GM19193 (cell line): ENCODE measurements around the gene NECTIN2.

Experiments
- POLR2A ChIP-seq: IDR thresholded peaks from 4 replicates; pipeline ENCODE4 v1.6.1; 2011; ENCODE audit not compliant: insufficient read depth, insufficient read length; ENCODE audit errors: extremely low read depth

NECTIN2 gene

DNA sequence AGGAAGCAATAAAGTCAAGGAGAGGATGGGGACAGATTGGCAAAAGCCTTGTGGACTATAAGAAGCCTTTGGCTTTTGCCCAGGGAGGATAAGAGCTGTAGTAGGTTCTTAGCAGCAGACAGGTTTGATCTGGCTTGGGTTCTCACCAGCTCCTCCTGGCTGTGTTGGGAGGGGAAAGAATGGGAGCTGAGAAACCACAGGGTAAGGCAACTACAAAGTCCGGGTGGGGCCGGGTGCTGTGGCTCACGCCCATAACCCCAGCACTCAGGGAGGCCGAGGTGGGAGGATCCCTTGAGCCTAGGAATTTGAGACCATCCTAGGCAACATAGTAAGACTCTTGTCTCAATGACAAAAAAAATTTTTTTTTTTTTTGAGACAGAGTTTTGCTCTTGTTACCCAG is 20.6 kb downstream of the NECTIN2 start:
- no peak for TF ChIP-seq POLR2A

DNA sequence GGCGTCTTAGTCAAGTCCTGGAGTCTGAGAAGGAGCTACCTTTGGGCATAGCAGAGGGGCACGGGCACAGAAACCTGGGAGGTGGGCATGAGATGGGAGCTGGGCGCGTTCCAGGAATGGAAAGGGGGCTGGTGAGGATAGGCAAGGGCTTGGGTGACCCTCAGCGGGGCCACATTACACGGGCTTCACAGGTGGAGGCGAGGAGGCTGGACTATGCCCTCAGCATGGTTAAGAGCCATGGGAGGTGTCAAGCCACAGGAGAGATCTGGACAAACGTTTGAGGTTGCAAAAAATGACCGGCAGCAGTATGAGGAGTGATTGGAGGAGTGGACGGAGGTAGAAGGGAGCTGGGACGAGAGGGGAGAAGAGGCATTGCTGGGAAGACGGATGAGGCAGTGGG is 21.5 kb downstream of the NECTIN2 start:
- no peak for TF ChIP-seq POLR2A

DNA sequence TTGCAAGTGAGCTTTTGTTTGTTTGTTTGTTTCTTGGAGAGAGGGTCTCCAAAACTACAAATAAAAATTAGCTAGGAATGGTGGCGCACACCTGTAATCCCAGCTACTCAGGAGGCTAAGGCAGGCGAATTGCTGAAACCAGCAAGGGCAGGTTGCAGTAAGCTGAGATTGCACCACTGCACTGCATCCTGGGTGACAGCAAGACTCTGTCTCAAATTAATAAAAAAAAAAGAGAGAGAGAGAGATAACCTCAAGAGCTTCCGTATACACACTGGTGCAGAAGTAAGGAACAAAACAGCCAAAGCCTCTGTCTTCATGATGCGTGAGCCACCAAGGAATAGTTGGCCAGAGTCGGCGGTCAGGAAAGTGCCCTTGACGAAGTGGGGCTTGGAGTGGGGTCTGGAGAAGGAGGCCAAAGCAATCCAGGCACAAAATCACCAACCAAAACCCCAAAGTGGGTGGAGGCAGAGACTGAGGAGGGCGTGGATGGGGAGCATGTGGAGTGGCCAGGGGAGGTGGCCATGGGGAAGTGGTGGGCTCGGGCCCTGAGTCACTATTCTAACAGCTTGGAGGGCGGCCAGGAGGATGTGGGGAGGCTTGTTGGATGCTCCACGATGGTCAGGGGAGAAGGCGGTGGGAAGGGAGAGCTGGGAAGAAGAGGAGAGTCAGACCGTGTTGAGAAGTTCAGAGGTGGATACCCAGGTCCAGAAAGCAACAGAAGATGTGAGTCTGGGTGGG is 23.8 kb downstream of the NECTIN2 start:
- TF ChIP-seq POLR2A, result no peak

DNA sequence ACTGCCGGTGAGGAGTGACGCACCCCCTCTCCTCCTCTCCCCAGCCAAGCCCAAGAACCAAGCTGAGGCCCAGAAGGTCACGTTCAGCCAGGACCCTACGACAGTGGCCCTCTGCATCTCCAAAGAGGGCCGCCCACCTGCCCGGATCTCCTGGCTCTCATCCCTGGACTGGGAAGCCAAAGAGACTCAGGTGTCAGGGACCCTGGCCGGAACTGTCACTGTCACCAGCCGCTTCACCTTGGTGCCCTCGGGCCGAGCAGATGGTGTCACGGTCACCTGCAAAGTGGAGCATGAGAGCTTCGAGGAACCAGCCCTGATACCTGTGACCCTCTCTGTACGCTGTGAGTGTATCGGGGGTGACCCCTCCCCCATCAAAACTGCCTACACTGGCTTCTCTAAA is 25.7 kb downstream of the NECTIN2 start:
- TF ChIP-seq POLR2A, result no peak

DNA sequence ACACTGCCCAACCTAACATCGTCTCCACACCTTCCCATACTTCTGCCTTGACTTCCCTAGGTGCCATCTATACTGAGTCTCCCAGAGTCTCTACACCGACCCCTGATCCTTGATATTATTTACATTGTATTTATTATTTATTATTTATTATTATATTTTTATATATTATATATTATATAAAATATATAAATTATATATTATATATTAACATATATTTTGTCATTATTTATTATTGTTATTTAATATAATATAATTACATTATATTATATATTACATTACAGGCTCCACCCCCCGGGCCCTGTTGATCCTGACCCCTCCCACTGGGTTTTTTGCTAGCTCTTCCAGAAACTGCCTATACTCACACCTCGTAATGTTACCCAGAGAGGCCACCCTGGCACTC is 26.6 kb downstream of the NECTIN2 start:
- no peak for TF ChIP-seq POLR2A

DNA sequence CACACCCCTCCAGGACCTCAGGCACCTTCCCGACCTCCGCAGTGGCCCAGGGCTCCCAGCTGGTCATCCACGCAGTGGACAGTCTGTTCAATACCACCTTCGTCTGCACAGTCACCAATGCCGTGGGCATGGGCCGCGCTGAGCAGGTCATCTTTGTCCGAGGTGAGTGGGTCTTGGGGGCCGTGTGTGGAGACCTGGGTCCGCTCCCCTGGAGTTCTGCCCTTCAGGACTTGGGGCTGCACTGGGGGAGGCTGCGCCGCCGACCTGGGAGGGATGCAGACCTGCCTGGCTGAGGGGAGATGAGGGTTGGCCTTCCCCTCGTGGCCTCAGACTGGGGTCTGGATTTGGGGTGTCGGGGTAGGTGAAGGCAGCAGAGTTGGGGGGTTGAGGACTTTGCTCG is 28.2 kb downstream of the NECTIN2 start:
- no peak for TF ChIP-seq POLR2A

DNA sequence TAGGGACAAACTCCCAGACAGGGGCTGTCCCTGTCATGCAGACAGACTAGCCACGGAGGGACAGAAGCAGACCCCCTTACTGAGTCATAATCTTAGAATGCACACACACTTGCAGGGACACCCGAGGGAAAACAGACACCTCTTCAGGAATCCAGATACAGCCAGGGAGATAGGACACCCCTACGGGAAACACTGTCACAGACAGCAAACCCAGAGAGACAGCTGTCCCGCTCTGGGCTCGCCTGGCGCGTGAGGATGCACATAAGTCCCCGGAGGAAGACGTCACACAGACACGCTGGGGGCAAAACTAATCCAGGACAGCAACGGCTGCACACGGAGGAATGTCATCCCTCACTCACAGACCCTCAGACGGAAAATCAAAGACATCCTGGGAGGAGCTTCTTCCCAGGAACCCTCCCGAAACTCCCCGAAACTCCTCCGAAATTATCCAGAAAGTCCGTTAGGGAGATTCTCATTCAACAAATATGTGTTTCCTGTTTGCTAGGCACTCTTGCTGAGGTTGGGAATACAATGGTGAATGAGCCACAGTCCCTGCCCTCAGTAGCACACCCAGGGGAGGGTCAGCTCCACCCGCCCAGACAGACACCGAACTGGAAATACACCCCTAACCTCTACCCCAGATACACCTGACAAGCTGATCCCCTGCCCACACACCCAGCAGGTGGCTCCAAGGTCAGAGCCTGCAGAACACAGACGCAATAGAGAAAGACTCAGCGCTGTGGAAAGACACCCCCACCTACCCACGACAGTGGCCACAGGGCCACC is 29.8 kb downstream of the NECTIN2 start:
- no peak for TF ChIP-seq POLR2A

DNA sequence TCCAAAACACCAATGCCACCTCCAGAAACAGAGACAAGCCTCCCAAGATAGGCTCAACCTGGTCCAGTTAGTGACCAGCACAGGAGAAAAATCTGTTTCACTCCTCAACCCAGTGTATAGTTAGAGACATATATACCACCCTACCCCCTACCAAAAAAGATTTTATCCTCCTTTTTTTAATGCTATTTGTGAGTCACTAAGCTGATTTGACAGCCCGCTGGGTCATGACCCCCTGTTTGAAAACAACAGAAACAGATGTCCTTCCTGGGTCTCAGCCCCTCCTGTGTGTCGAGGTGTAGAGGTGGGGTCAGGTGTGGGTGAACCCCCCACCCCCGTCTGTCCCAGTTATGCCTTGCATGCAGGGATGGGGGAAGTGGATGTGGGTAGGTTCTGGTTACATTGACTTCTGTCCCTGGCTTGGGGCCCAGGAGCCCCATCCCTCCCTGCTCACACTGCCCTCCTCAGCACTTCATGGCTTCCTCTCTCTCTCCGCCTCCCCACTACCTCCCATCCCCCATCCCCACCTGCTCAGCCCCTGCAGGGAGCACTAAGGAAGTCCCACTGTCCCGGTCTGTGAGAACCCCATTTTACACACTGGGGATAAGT is 30.9 kb downstream of the NECTIN2 start:
- TF ChIP-seq POLR2A, result no peak

DNA sequence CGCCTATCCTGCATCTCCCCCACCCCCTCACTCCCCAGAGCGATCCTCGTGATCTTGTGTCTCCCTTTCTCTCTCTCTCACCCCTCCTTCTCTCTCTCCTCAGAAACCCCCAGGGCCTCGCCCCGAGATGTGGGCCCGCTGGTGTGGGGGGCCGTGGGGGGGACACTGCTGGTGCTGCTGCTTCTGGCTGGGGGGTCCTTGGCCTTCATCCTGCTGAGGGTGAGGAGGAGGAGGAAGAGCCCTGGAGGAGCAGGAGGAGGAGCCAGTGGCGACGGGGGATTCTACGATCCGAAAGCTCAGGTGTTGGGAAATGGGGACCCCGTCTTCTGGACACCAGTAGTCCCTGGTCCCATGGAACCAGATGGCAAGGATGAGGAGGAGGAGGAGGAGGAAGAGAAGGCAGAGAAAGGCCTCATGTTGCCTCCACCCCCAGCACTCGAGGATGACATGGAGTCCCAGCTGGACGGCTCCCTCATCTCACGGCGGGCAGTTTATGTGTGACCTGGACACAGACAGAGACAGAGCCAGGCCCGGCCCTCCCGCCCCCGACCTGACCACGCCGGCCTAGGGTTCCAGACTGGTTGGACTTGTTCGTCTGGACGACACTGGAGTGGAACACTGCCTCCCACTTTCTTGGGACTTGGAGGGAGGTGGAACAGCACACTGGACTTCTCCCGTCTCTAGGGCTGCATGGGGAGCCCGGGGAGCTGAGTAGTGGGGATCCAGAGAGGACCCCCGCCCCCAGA is 32.2 kb downstream of the NECTIN2 start:
- TF ChIP-seq POLR2A, result no peak

DNA sequence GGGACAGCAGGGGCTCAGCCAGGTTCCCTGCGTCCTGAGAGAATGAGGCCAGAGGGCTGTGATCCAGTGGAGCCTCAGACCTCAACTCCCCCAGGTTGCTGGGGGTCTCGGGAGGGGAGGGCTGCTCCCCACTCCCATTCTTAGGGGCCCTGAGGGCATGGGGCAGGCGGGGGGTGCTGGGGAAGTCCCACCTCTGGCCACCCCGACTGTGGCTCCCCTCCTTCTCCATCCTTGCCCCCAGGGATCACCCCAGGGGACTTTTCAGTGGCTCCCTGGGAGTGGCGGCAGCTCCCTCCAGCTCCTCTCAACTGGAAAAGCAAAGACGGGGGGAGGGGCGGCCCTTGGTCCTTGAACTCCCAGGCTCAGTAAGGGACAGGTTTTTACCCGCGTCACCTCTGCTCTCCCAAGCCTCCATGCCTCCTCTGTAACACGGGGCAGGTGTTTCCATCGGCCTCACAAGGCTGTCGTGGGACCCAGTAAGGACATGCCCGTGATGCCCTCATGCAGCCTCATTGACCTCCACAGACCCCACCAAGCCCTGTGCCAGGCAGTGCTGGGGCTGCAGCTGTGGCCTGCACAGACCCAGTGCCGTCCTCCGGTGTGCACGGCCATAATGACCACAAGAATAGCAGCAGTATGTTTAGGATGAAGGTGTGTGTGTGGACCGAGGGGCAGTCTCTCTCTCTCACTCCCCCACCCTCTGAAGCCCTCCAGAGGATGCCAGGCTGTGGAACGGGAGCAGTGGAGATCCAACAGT is 33.4 kb downstream of the NECTIN2 start:
- TF ChIP-seq POLR2A, result no peak

DNA sequence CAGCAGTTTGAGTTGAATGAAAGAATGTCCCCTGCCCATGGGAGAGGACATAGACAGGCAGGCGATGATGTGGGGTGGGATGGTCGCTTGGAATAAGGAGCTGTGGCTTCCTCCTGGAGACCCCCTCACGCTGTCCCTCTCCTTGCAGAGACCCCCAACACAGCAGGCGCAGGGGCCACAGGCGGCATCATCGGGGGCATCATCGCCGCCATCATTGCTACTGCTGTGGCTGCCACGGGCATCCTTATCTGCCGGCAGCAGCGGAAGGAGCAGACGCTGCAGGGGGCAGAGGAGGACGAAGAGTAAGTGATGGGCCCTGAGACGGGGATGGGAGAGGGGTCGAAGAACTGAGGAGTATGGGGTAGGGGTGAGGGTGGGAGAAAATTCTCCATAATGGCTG is 36.0 kb downstream of the NECTIN2 start:
- no peak for TF ChIP-seq POLR2A

DNA sequence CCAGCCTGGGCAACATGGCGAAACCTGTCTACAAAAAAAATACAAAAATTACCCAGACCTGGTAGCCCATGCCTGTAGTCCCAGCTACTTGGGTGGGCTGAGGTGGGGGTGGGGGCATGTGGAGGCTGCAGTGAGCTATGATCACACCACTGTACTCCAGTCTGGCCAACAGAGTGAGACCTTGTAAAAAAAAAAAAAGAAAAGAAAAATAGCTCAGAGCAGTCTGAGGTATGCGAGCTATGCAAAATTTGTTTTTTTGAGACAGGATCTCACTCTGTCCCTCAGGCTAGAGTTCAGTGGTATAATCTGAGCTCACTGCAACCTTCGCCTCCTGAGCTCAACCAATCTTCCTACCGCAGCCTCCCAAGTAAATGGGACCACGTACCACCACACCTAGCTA is 37.8 kb downstream of the NECTIN2 start:
- no peak for TF ChIP-seq POLR2A

DNA sequence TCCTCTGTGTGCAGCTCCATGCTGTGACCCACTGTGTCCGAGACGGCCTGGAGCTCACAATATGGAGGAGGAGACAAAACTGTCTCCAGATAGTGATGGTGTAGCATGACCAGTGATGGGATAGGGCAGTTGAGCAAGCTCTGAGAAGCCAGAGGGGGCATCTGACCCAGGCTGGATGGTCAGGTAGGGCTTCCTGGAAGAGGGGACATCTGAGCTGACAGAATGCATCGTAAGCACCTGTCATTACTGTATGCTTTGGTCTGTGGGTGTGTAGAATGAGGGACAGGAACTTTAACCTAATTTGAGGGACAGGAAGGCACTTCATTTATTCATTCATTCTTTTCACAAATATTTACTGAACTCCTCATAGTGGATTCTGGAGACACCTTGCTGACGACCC is 38.5 kb downstream of the NECTIN2 start:
- TF ChIP-seq POLR2A, result no peak

DNA sequence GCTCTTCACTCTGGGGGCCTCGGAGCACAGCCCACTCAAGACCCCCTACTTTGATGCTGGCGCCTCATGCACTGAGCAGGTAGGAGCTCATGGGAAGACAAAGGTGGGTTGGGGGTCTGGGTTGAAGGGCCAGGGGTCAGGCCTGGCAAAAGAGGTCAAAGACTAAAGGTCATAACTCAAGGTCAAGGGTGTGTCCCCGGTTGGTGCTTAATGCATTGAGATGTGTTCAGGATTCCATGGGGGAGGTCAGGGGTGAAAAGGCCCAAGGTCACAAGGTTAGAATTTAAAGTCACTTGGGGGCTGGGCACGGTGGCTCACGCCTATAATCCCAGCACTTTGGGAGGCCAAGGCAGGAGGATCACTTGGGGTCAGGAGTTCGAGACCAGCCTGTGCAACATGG is 40.0 kb downstream of the NECTIN2 start:
- TF ChIP-seq POLR2A, result no peak
